WERI-Rb-1 (cell line): ENCODE data around the gene BTG1.

Source experiments
- DNase-seq: peaks from one replicate; pipeline ENCODE4 v3.0.0-alpha.2; 2020
- H3K27ac ChIP-seq: fragments of 250-450 bp; sonication (Bioruptor Pico); 2 replicates; pipeline ENCODE4 v1.5.1; 2020; ENCODE audit warnings: mild to moderate bottlenecking, moderate library complexity
- H3K27me3 ChIP-seq: fragments of 250-450 bp; sonication (Bioruptor Pico); 2 replicates; pipeline ENCODE4 v1.5.1; 2021; ENCODE audit warnings: mild to moderate bottlenecking, low read depth, moderate library complexity; ENCODE audit not compliant: insufficient read depth, severe bottlenecking
- H3K36me3 ChIP-seq: fragments of 250-450 bp; sonication (Bioruptor Pico); 2 replicates; pipeline ENCODE4 v1.5.1; 2020; ENCODE audit warnings: mild to moderate bottlenecking, moderate library complexity
- H3K4me3 ChIP-seq: 2 replicates; pipeline ENCODE4 v1.5.1; 2011; ENCODE audit warnings: low read depth, mild to moderate bottlenecking, control low read depth, low read length
- H3K9me3 ChIP-seq: fragments of 250-450 bp; sonication (Bioruptor Pico); 2 replicates; pipeline ENCODE4 v1.5.1; 2021; ENCODE audit warnings: mild to moderate bottlenecking, moderate library complexity; ENCODE audit not compliant: severe bottlenecking
- TF ChIP-seq, protein P1 (sequence below): IDR thresholded peaks from 2 replicates; pipeline ENCODE4 v1.5.1; 2011; ENCODE audit warnings: low read depth, mild to moderate bottlenecking, control low read depth, inconsistent platforms, low read length

Gene BTG1

DNA sequence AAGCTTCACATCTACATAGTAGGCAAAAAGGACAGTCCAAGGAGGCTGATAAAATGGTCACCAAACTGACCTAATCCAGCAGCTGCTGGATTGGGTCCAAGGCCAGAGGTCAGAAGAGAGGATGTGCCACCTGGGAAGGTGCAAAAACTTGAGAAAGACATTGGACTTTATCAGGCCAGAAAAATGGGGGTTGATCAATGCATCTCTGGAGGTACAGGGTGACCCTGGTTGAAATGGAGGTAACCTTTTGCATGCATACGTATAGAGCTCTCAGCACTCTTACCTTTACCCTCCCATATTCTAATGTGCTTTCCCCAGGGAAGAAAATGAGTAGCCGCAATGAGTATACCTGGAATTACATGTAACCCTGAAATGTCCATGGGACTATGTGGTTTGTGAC lies 16.0 kb downstream of the BTG1 start:
- no peaks in the 10 kb centered on the region for H3K9me3 ChIP-seq
- TF ChIP-seq, protein P1, sequence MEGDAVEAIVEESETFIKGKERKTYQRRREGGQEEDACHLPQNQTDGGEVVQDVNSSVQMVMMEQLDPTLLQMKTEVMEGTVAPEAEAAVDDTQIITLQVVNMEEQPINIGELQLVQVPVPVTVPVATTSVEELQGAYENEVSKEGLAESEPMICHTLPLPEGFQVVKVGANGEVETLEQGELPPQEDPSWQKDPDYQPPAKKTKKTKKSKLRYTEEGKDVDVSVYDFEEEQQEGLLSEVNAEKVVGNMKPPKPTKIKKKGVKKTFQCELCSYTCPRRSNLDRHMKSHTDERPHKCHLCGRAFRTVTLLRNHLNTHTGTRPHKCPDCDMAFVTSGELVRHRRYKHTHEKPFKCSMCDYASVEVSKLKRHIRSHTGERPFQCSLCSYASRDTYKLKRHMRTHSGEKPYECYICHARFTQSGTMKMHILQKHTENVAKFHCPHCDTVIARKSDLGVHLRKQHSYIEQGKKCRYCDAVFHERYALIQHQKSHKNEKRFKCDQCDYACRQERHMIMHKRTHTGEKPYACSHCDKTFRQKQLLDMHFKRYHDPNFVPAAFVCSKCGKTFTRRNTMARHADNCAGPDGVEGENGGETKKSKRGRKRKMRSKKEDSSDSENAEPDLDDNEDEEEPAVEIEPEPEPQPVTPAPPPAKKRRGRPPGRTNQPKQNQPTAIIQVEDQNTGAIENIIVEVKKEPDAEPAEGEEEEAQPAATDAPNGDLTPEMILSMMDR = no peak
- H3K27ac ChIP-seq = no peak overlapping the region
- no peaks in the 10 kb centered on the region; the same call in 1 of the 2 replicates for H3K36me3 ChIP-seq
- no peak overlapping the region for H3K4me3 ChIP-seq
- DNase-seq = no peak
- H3K27me3 ChIP-seq = no peaks in the 10 kb centered on the region

DNA sequence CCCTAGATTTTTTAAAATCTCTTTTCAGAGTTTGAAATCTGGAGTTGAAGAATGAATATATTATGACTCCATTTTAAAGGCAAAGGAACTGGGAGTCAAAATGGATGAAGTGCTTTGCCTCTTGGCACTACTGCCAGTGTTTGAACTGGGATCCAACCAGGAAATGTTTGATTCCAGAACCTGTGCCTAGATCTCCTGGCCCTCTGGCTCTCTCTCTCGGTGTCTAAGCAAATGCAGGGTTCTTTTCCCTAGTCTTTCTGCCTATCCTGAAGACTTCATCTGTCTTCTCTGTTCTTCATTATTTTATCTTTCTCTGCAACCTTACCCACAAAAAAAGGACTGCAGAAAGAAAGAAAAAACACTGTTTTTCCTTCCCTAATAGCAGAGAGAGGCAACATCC lies 17.0 kb downstream of the BTG1 start:
- DNase-seq = no peak
- Histone ChIP-seq H3K4me3 (no peak overlapping the region), H3K36me3 (no peaks in the 10 kb centered on the region; the same call in 1 of the 2 replicates), H3K9me3 (no peaks in the 10 kb centered on the region), H3K27ac (no peak overlapping the region), H3K27me3 (no peaks in the 10 kb centered on the region)
- TF ChIP-seq, protein P1 = no peak

DNA sequence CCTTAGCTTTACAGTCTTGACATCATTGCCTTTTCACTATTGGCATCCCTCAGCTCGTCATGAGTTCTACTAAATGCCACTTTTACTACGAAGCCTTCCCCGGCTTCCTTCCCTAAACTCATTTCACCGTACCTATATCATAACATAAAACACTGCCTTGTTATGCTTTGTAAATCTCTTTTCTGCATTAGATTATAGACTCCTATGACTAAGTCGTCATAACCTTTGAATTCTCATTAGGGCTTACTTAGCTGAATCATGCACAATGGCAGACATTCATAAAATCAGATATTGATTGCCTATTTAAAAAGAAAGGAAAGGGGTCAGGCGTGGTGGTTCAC lies 21.0 kb downstream of the BTG1 start:
- no peaks in the 10 kb centered on the region for H3K9me3 ChIP-seq
- no peak for DNase-seq
- H3K27me3 ChIP-seq = no peaks in the 10 kb centered on the region
- no peak overlapping the region for H3K4me3 ChIP-seq
- H3K36me3 ChIP-seq = no peaks in the 10 kb centered on the region
- H3K27ac ChIP-seq = no peak overlapping the region
- TF ChIP-seq, protein P1 = no peak

DNA sequence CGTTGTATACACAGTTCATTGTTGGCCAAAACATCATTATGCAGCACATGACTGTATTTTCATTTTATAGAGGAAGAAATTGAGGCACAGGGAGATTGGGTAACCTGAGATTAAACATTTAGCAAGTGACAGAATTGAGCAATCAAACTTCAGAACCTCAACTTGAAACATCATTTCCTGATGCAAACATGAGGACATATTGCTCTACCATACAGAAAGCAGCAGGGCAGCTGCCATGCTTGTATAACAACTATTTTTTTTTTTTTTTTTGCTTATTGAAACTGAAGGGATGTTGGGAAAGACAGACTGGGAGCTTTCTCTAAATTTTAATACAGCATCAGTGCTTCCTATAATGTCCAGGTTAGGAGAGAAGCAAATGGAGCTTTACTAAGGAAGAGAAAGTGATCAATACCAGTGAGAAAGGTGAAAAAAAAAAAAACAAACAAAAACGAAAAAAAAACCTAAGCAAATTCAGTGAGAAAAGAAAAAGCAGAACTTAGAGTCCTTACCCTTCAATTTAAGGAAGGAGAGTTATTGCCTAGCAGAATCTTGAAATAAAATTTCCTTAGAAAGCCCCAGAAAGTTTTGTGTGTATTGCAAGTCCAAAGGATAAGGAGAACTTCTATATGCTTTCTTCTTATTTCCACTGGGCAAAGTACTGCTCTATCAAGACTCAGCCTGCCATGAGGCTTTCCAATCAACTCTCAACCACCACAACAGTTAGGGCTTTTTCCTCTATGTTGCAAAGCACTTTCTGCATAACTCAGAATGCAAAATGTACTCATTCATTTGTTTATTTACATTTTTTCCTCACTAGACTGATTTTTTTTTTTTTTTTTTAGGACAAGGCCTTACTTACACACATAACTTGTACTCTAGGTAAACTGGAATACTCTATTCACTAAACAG lies 21.6 kb downstream of the BTG1 start:
- H3K27ac ChIP-seq = no peak overlapping the region
- DNase-seq = no peak
- no peak overlapping the region for H3K4me3 ChIP-seq
- no peaks in the 10 kb centered on the region for H3K9me3 ChIP-seq
- H3K36me3 ChIP-seq = no peaks in the 10 kb centered on the region
- H3K27me3 ChIP-seq = no peaks in the 10 kb centered on the region
- TF ChIP-seq, protein P1 = no peak

DNA sequence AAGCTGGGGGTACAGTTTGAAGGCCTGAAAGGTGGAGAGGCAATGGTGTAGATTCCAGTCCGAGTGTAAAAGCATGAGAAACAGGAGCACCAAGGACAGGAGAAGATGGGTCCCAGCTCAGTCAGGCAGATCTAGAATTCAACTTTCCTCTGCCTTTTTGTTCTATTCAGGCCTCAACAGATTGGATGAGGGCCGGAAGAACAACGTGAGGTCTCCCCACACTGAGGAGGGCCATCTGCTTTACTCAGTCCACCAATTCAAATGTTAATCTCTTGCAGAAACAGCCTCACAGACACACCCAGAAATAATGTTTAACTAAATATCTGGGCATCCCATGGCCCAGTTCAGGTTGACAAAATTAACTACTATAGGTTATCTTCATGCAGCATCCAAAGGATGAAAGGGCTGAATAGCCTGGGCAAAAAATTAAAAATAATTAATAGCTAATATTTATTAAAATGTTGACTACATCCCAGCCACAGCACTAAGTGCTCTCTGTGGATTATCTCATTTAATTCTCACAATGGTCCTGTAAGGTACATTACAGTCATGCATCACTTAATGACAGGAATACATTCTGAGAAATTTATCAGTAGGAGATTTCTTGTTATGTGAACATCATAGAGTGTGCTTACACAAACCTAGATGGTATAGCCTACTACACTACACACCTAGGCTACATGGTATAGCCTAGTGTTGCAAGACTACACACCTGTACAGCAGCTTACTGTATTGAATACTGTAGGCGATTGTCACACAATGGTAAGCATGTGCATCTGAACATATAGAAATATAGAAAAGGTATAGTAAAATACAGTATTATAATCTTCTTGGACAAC lies 22.5 kb downstream of the BTG1 start:
- Histone ChIP-seq H3K9me3 (no peaks in the 10 kb centered on the region), H3K27me3 (no peaks in the 10 kb centered on the region), H3K36me3 (no peaks in the 10 kb centered on the region), H3K4me3 (no peak overlapping the region), H3K27ac (no peak overlapping the region)
- DNase-seq = no peak
- TF ChIP-seq, protein P1 = no peak
